Measurements from ENCODE around the gene PGLYRP1.

DNA sequence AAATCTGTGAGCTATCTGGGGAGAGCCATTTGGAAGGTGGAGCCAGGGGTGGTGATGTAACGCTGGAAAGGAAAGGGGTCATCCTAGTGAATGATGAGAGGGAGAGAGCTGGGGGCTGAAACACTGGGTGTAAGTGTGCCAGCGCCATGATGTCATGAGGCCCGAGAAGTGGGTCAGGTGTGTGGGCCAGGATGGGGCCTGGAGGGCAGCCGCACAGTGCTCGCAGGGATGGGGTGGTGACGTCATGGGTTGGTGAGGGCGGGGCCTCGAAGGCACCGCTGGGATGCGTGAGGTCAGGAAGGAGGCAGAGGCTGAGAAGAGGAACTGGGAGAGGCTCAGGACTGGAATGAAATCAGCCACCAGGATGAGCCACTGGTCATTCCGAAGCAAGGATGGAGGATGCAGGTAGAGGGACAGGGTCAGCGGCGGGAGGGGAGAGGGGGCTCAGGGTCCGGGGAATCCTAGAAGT is 23.2 kb downstream of the PGLYRP1 start:
- TF ChIP-seq CTCF (IDR thresholded peaks at IDR 0.05) (no peak), TEAD4 (IDR thresholded peaks at IDR 0.05; ENCODE audit: borderline replicate concordance, insufficient read depth) (no peak), EP300 (IDR thresholded peaks at IDR 0.05; ENCODE audit: borderline replicate concordance in 1 of 2, low read depth in 1 of 2, low read length in 1 of 2) (no peak), NRF1 (IDR thresholded peaks at IDR 0.05; ENCODE audit: low read depth, low read length) (no peak), JUND (IDR thresholded peaks at IDR 0.05) (no peak), POLR2AphosphoS5 (IDR thresholded peaks at IDR 0.05; ENCODE audit: low read depth, low read length) (no peak), USF2 (IDR thresholded peaks at IDR 0.05; ENCODE audit: borderline replicate concordance, low read depth, low read length) (no peak), RAD21 (IDR thresholded peaks at IDR 0.05; ENCODE audit: low read length) (no peak), EZH2phosphoT487 (IDR thresholded peaks at IDR 0.05; ENCODE audit: borderline replicate concordance, low read depth) (no peak), TAF1 (IDR thresholded peaks at IDR 0.05; ENCODE audit: borderline replicate concordance, low read depth, low read length) (no peak)
- TF ChIP-seq, protein P1, sequence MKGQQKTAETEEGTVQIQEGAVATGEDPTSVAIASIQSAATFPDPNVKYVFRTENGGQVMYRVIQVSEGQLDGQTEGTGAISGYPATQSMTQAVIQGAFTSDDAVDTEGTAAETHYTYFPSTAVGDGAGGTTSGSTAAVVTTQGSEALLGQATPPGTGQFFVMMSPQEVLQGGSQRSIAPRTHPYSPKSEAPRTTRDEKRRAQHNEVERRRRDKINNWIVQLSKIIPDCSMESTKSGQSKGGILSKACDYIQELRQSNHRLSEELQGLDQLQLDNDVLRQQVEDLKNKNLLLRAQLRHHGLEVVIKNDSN (IDR thresholded peaks at IDR 0.05; ENCODE audit: borderline replicate concordance, low read depth), result no peak
- TF ChIP-seq, protein P2, sequence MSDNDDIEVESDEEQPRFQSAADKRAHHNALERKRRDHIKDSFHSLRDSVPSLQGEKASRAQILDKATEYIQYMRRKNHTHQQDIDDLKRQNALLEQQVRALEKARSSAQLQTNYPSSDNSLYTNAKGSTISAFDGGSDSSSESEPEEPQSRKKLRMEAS (IDR thresholded peaks at IDR 0.05; ENCODE audit: low read depth), result no peak
- TF ChIP-seq, protein P3, sequence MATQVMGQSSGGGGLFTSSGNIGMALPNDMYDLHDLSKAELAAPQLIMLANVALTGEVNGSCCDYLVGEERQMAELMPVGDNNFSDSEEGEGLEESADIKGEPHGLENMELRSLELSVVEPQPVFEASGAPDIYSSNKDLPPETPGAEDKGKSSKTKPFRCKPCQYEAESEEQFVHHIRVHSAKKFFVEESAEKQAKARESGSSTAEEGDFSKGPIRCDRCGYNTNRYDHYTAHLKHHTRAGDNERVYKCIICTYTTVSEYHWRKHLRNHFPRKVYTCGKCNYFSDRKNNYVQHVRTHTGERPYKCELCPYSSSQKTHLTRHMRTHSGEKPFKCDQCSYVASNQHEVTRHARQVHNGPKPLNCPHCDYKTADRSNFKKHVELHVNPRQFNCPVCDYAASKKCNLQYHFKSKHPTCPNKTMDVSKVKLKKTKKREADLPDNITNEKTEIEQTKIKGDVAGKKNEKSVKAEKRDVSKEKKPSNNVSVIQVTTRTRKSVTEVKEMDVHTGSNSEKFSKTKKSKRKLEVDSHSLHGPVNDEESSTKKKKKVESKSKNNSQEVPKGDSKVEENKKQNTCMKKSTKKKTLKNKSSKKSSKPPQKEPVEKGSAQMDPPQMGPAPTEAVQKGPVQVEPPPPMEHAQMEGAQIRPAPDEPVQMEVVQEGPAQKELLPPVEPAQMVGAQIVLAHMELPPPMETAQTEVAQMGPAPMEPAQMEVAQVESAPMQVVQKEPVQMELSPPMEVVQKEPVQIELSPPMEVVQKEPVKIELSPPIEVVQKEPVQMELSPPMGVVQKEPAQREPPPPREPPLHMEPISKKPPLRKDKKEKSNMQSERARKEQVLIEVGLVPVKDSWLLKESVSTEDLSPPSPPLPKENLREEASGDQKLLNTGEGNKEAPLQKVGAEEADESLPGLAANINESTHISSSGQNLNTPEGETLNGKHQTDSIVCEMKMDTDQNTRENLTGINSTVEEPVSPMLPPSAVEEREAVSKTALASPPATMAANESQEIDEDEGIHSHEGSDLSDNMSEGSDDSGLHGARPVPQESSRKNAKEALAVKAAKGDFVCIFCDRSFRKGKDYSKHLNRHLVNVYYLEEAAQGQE (IDR thresholded peaks at IDR 0.05; ENCODE audit: low read depth, low read length), result no peak
